HepG2 (cell line): ENCODE measurements around the gene FAT1. TPM values are rescaled to one million over a fixed set of nuclear protein-coding genes. Genes with fewer than 3 reads are reported as not detected.

Experiments used
- CREB1 ChIP-seq, 2 experiments: fragments of 450-650 bp in 1 of 2; IDR thresholded peaks; 2 replicates each; pipeline ENCODE4 v1.6.1; 2016 to 2017; ENCODE audit warnings: control low read depth in 1 of 2, mild to moderate bottlenecking in 1 of 2, missing compliant biosample characterization in 1 of 2, missing genetic modification characterization in 1 of 2
- DMAP1 ChIP-seq: IDR thresholded peaks from 2 replicates; pipeline ENCODE4 v1.6.1; 2016
- EHMT2 ChIP-seq: fragments of 200-600 bp; sonication (generic); IDR thresholded peaks from 2 replicates; pipeline ENCODE4 v1.7.0; 2017; ENCODE audit warnings: antibody characterized with exemption, low read depth, low read length, borderline replicate concordance
- FOXO1 ChIP-seq: sonication (generic); formaldehyde crosslinking; IDR thresholded peaks from 2 replicates; pipeline ENCODE4 v1.4.0; 2020; ENCODE audit warnings: missing genetic modification reagents
- GATAD1 ChIP-seq: IDR thresholded peaks from 2 replicates; pipeline ENCODE4 v1.6.1; 2016; ENCODE audit warnings: missing genetic modification reagents, missing compliant biosample characterization
- JUND ChIP-seq: sonication (generic); formaldehyde crosslinking; IDR thresholded peaks from 2 replicates; pipeline ENCODE4 v1.8.0; 2022; ENCODE audit warnings: mild to moderate bottlenecking, missing genetic modification reagents
- KLF9 ChIP-seq: IDR thresholded peaks from 2 replicates; pipeline ENCODE4 v1.6.1; 2016; ENCODE audit warnings: low read depth
- SAFB2 ChIP-seq: sonication (generic); formaldehyde crosslinking; IDR thresholded peaks from 2 replicates; pipeline ENCODE4 v1.5.1; 2020; ENCODE audit warnings: missing genetic modification reagents, low read depth, mild to moderate bottlenecking, borderline replicate concordance
- SNAPC5 ChIP-seq: sonication (generic); formaldehyde crosslinking; IDR thresholded peaks from 2 replicates; pipeline ENCODE4 v1.8.1; 2023; ENCODE audit warnings: mild to moderate bottlenecking, missing genetic modification reagents, borderline replicate concordance
- TEF ChIP-seq: sonication (generic); formaldehyde crosslinking; IDR thresholded peaks from 2 replicates; pipeline ENCODE4 v1.5.0; 2020; ENCODE audit warnings: missing genetic modification reagents
- TFDP2 ChIP-seq: sonication (generic); formaldehyde crosslinking; IDR thresholded peaks from 2 replicates; pipeline ENCODE4 v1.4.0; 2020; ENCODE audit warnings: missing genetic modification reagents
- ZBTB3 ChIP-seq: sonication (generic); formaldehyde crosslinking; IDR thresholded peaks from 2 replicates; pipeline ENCODE4 v1.4.0; 2020; ENCODE audit warnings: low read depth, mild to moderate bottlenecking, moderate library complexity, missing genetic modification reagents, borderline replicate concordance
- ZFYVE20 ChIP-seq: sonication (generic); formaldehyde crosslinking; IDR thresholded peaks from 2 replicates; pipeline ENCODE4 v1.8.0; 2023; ENCODE audit warnings: low read depth, mild to moderate bottlenecking, moderate library complexity, missing genetic modification reagents, borderline replicate concordance
- ZNF282 ChIP-seq: fragments of 450-650 bp; IDR thresholded peaks from 2 replicates; pipeline ENCODE4 v1.6.1; 2018; ENCODE audit not compliant: partially characterized antibody
- ZNF775 ChIP-seq: sonication (generic); formaldehyde crosslinking; IDR thresholded peaks from 2 replicates; pipeline ENCODE4 v1.4.0; 2020; ENCODE audit warnings: missing genetic modification reagents, mild to moderate bottlenecking, moderate library complexity, borderline replicate concordance
- polyA plus RNA-seq, 8 experiments: library from polyadenylated mRNA; depleted of rRNA in 3 of 8; stranded (reverse) in 7 of 8; unstranded in 1 of 8; fragments of >200 nt; fragmentation: Illumina TruSeq in 4 of 8; extraction: Trizol in 4 of 8; gene quantifications; 2 replicates each; pipeline versions ENCODE4 v1.2.1 to v1.2.3, GENCODE V29; 2011 to 2016; ENCODE audit warnings: low read depth in 4 of 8, missing spikeins in 1 of 8, mixed read lengths in 1 of 8; ENCODE audit not compliant: insufficient read depth in 1 of 8
- total RNA-seq, 5 experiments: library from RNA; depleted of rRNA; stranded (reverse); fragments of >200 nt; fragmentation: Illumina TruSeq; extraction: Trizol; gene quantifications; 2 replicates each; pipeline ENCODE4 v1.2.3, GENCODE V29; 2016; ENCODE audit warnings: low read depth in 1 of 5
- TF ChIP-seq, protein P1 (sequence below): sonication (generic); formaldehyde crosslinking; IDR thresholded peaks from 2 replicates; pipeline ENCODE4 v1.4.0; 2020; ENCODE audit warnings: missing genetic modification reagents, borderline replicate concordance
- TF ChIP-seq, protein P2 (sequence below): sonication (generic); formaldehyde crosslinking; IDR thresholded peaks from 2 replicates; pipeline ENCODE4 v1.4.0; 2020; ENCODE audit warnings: missing genetic modification reagents
- TF ChIP-seq, protein P3 (sequence below): sonication (generic); formaldehyde crosslinking; IDR thresholded peaks from 2 replicates; pipeline ENCODE4 v1.4.0; 2020; ENCODE audit warnings: missing genetic modification reagents

FAT1 gene
- total and polyA plus RNA-seq, 2 of the 13 experiments (the other 11 are each of a cell fraction or from before 2014, with no cell fraction given), result 185 to 216 TPM

- TF ChIP-seq GATAD1 (CRISPR knock-in tag) (no peak), SAFB2 (no peak), KLF9 (no peak), CREB1 (IDR thresholded peaks at IDR 0.05) (peak; percentile 66), CREB1 (CRISPR knock-in tag; IDR thresholded peaks at IDR 0.05) (peak; percentile 69), EHMT2 (no peak), TFDP2 (CRISPR knock-in tag) (no peak; the same call in 1 of the 2 replicates), ZNF282 (no peak), ZNF775 (CRISPR knock-in tag) (no peak), JUND (CRISPR knock-in tag) (peak; percentile 90), TEF (CRISPR knock-in tag) (no peak), FOXO1 (0 out of 2 replicates have a peak, but pooled peaks have one; percentile 43), ZBTB3 (CRISPR knock-in tag) (no peak), ZFYVE20 (CRISPR knock-in tag) (no peak), DMAP1 (CRISPR knock-in tag) (no peak), SNAPC5 (no peak)
- TF ChIP-seq, protein P1, sequence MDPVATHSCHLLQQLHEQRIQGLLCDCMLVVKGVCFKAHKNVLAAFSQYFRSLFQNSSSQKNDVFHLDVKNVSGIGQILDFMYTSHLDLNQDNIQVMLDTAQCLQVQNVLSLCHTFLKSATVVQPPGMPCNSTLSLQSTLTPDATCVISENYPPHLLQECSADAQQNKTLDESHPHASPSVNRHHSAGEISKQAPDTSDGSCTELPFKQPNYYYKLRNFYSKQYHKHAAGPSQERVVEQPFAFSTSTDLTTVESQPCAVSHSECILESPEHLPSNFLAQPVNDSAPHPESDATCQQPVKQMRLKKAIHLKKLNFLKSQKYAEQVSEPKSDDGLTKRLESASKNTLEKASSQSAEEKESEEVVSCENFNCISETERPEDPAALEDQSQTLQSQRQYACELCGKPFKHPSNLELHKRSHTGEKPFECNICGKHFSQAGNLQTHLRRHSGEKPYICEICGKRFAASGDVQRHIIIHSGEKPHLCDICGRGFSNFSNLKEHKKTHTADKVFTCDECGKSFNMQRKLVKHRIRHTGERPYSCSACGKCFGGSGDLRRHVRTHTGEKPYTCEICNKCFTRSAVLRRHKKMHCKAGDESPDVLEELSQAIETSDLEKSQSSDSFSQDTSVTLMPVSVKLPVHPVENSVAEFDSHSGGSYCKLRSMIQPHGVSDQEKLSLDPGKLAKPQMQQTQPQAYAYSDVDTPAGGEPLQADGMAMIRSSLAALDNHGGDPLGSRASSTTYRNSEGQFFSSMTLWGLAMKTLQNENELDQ (CRISPR knock-in tag), result no peak
- TF ChIP-seq, protein P2, sequence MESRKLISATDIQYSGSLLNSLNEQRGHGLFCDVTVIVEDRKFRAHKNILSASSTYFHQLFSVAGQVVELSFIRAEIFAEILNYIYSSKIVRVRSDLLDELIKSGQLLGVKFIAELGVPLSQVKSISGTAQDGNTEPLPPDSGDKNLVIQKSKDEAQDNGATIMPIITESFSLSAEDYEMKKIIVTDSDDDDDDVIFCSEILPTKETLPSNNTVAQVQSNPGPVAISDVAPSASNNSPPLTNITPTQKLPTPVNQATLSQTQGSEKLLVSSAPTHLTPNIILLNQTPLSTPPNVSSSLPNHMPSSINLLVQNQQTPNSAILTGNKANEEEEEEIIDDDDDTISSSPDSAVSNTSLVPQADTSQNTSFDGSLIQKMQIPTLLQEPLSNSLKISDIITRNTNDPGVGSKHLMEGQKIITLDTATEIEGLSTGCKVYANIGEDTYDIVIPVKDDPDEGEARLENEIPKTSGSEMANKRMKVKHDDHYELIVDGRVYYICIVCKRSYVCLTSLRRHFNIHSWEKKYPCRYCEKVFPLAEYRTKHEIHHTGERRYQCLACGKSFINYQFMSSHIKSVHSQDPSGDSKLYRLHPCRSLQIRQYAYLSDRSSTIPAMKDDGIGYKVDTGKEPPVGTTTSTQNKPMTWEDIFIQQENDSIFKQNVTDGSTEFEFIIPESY (CRISPR knock-in tag), result no peak
- TF ChIP-seq, protein P3, sequence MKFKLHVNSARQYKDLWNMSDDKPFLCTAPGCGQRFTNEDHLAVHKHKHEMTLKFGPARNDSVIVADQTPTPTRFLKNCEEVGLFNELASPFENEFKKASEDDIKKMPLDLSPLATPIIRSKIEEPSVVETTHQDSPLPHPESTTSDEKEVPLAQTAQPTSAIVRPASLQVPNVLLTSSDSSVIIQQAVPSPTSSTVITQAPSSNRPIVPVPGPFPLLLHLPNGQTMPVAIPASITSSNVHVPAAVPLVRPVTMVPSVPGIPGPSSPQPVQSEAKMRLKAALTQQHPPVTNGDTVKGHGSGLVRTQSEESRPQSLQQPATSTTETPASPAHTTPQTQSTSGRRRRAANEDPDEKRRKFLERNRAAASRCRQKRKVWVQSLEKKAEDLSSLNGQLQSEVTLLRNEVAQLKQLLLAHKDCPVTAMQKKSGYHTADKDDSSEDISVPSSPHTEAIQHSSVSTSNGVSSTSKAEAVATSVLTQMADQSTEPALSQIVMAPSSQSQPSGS (CRISPR knock-in tag), result peak; percentile 82; the same call in 1 of the 2 replicates
Observed at GRCh38 chr4:186643501-186644310, 80.0 kb downstream of the FAT1 start (continued).
